Stimulated activated naive B cell treated with anti-CD40 and anti-IgM and Interleukin-4, amounts not matched to agents 10 μg/mL and 1 μg/mL and 100 μg/mL, for 72 hours (primary cell): ENCODE data around the gene ACVR1.
"Not testable (repeated sequence)": the region's sequence is repeated elsewhere in the genome, so short reads cannot be mapped to it uniquely, and the experiment has no call there.

ENCODE experiments used
- ATAC-seq, 2 donors: fragments of 150-1000 bp; cut with Tn5 transposase; replicated peaks; 2 replicates each; pipeline ENCODE4 v1.10.0; 2021; ENCODE audit warnings: moderate library complexity in 1 of 2
- DNase-seq: peaks from one replicate; pipeline ENCODE4 v3.0.0; 2021
- H3K27ac Mint-ChIP-seq: one replicate; pipeline ENCODE4 v1.8.0; 2022; ENCODE audit warnings: mild to moderate bottlenecking, mixed read lengths
- H3K27me3 Mint-ChIP-seq, 2 donors: one replicate each; pipeline ENCODE4 v1.8.0; 2022; ENCODE audit warnings: mixed read lengths in 2 of 2
- H3K36me3 Mint-ChIP-seq, 2 donors: one replicate each; pipeline ENCODE4 v1.8.0; 2022; ENCODE audit warnings: mixed read lengths in 2 of 2, mild to moderate bottlenecking in 1 of 2
- H3K4me1 Mint-ChIP-seq, 2 donors: one replicate each; pipeline ENCODE4 v1.8.0; 2022; ENCODE audit warnings: mixed read lengths in 2 of 2, mild to moderate bottlenecking in 1 of 2
- H3K4me3 Mint-ChIP-seq, 2 donors: one replicate each; pipeline ENCODE4 v1.8.0; 2022; ENCODE audit warnings: mild to moderate bottlenecking in 2 of 2, mixed read lengths in 2 of 2, moderate library complexity in 1 of 2
- H3K9me3 Mint-ChIP-seq, 2 donors: one replicate each; pipeline ENCODE4 v1.8.0; 2022; ENCODE audit warnings: mixed read lengths in 2 of 2, mild to moderate bottlenecking in 1 of 2

The ACVR1 gene

DNA sequence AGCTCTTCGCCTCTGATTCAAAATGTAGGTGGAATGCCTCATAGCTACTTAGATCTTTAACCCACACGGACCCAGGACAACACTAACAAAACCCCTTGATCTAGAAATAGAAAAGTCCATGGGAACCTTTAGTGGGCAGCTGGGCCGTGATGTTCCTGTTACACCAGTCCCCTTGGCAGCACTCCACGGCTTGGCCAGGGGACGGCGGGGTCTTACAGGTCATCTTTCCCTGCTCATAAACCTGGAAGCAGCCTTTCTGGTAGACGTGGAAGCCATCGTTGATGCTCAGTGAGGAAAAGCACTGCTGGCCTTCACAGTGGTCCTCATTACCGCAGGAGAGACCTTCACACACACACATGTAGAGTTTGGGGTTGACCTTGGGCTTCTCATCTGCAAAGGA, 95.9 kb downstream of the ACVR1 start:
- H3K27ac Mint-ChIP-seq: no peak overlapping the region
- peaks cover 13 to 42% of the 10 kb centered on the region in 2 donors for H3K4me1 Mint-ChIP-seq
- H3K9me3 Mint-ChIP-seq: no peaks in the 10 kb centered on the region
- peaks cover 21 to 24% of the 10 kb centered on the region in 2 donors for H3K36me3 Mint-ChIP-seq
- no peak overlapping the region for H3K4me3 Mint-ChIP-seq
- no peaks in the 10 kb centered on the region for H3K27me3 Mint-ChIP-seq
- DNase-seq (no peak), ATAC-seq (no peak)

DNA sequence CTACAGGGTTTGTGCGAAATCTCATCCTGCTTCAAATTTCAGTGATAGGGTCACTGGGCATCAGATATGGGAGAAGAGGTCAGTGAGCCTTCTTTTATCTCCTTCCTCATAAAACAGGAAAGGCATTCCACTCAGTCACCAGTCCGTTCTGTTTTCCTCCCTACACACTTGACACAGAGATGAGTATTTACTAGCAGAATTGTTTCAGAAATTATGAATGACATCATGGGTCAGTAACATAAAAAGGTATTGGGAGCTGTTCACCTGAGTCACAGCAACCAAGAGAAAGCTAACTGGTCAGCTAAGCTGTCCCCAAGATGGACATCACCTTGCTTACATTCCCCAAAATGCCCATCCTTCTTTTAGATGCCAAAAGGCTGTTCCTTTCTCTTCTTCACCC, 96.3 kb downstream of the ACVR1 start:
- Mint-ChIP-seq H3K4me3 (no peak overlapping the region), H3K27ac (no peak overlapping the region), H3K27me3 (no peaks in the 10 kb centered on the region), H3K9me3 (no peaks in the 10 kb centered on the region), H3K36me3 (peaks cover 21 to 24% of the 10 kb centered on the region in 2 donors), H3K4me1 (peaks cover 13 to 42% of the 10 kb centered on the region in 2 donors)
- DNase-seq (no peak), ATAC-seq (no peak)

DNA sequence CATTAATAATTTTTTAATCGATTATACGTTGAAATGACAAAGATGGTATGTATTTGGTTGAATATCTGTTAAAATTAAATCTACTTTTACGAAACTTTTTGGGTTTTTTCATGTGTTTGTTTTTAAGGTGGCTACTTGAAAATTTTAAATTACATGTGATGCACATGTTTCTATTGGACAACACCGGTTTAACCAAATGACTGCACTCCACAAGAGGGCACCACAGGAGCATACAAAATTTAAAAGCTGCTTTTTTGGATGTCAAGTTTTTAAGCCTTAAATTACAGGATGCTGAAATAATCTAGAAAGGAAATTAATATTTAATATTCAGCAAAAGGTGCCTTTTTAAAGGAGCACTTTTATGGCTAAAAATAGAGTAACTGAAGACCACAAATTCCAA, 98.7 kb downstream of the ACVR1 start:
- H3K27ac Mint-ChIP-seq: no peak overlapping the region
- H3K9me3 Mint-ChIP-seq: no peaks in the 10 kb centered on the region
- H3K27me3 Mint-ChIP-seq: no peaks in the 10 kb centered on the region
- ATAC-seq: no peak
- H3K36me3 Mint-ChIP-seq: peaks cover 22 to 27% of the 10 kb centered on the region in 2 donors
- peak; percentile 17 for DNase-seq
- H3K4me3 Mint-ChIP-seq: no peak overlapping the region
- H3K4me1 Mint-ChIP-seq: peaks cover 7 to 24% of the 10 kb centered on the region in 2 donors

DNA sequence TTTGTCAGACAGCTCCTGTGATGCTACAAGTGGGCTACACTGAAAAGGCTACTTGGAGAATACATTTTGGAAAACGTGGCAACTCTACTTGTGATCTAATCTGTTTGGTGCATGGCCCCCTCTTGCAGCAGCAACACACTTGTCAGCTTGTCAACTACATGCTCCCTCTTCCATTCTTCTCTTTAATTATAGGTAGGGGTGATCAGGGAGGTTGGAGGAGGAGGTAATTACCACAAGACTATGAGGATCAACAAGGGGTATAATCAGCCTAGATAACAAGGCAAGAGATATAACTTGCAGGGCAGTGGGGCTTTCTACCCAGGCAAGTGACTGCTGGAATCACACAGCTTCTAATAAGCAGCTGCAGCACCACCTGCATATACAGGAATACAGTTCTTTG, 104.9 kb downstream of the ACVR1 start:
- H3K27me3 Mint-ChIP-seq: no peaks in the 10 kb centered on the region
- peaks cover 18 to 21% of the 10 kb centered on the region in 2 donors for H3K36me3 Mint-ChIP-seq
- no peaks in the 10 kb centered on the region for H3K4me1 Mint-ChIP-seq
- no peak overlapping the region for H3K27ac Mint-ChIP-seq
- ATAC-seq: no peak
- DNase-seq: no peak
- no peaks in the 10 kb centered on the region for H3K9me3 Mint-ChIP-seq
- no peak overlapping the region for H3K4me3 Mint-ChIP-seq

DNA sequence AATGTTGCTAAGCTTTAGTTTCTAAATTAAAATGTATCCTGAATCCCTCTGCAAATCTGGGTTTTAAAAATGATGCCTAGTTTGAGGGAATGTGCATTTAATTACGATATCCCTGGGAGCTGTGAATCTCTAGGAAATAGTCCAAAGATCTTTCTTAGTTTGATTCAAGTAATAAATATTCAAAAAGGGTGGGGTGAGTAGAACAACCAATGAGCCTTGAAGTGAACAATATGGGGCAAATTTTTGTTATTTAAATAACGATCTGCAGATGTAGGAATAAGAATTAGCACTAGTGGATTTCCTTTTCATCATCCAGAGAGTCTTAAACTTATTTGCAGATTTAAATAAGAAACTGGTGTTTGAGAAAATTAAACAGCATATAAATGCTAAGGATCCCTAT, 106.3 kb downstream of the ACVR1 start:
- Mint-ChIP-seq H3K9me3 (no peaks in the 10 kb centered on the region), H3K36me3 (peaks cover 27 to 30% of the 10 kb centered on the region in 2 donors), H3K4me1 (no peaks in the 10 kb centered on the region), H3K27ac (no peak overlapping the region), H3K4me3 (no peak overlapping the region), H3K27me3 (no peaks in the 10 kb centered on the region)
- no peak for DNase-seq
- no peak for ATAC-seq

DNA sequence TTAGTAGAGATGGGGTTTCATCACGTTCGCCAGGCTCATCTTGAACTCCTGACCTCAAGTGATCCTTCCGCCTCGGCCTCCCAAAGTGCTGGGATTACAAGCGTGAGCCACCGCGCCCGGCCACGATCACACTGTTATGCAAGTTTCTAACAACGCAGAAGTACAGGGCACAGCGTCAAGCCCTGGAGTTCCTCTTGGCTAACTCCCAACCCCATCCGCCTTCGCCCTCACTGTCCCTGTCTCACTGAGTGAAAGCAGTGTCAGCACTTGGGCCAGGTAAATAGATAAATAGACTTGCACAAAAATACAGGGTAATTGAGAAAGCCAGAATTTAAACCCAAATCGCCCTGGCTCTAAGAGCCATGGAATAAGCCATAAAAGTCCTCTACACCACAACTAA, 111.7 kb downstream of the ACVR1 start:
- Mint-ChIP-seq H3K4me1 (peaks cover 0 to 2% of the 10 kb centered on the region in 2 donors), H3K4me3 (no peak overlapping the region), H3K27ac (no peak overlapping the region), H3K9me3 (no peaks in the 10 kb centered on the region), H3K36me3 (peaks cover 22 to 37% of the 10 kb centered on the region in 2 donors), H3K27me3 (no peaks in the 10 kb centered on the region)
- ATAC-seq: no peak
- no peak for DNase-seq

DNA sequence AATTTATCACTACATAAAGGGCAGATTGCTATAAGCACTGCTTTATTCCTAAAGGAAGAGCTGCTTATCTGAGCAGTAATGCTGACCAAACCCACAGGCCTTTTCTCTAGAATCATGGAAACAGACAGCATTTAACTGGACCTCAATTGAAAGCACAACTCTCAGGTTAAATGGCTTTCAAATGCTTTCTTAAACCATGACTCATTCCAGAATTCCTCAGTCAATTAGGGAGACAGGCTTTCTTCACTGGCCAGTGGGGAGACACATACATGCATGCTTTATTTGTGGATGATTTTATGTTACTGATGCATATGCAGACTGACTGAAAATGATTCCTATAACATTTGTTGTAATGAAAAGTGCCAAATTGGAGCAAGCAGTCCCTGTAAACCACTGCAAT, 114.6 kb downstream of the ACVR1 start:
- Mint-ChIP-seq H3K9me3 (peaks cover 5 to 7% of the 10 kb centered on the region in 2 donors), H3K36me3 (peaks cover 36 to 47% of the 10 kb centered on the region in 2 donors), H3K4me1 (peaks cover 0 to 3% of the 10 kb centered on the region in 2 donors), H3K4me3 (no peak overlapping the region), H3K27me3 (no peaks in the 10 kb centered on the region), H3K27ac (no peak overlapping the region)
- no peak for DNase-seq
- ATAC-seq: no peak

DNA sequence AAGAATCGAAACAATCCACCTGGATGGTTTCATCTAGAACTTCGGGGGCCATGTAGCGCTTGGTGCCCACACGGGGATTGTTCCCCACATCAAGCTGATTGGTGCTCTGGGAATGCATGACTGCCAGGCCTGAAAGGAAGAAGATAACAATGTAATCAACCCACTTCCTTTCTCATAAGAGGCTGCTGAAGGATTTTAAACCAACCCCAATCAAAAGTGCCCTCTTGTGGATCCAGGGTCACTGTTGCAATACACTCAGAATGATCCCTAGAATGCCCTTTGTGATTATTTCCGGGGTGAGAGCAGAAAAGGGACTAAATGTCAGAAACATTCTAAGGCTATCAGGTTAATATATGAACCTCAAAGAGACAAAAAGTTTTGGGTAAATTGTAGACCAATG, 115.2 kb downstream of the ACVR1 start:
- Mint-ChIP-seq H3K36me3 (peaks cover 40 to 52% of the 10 kb centered on the region in 2 donors), H3K27me3 (no peaks in the 10 kb centered on the region), H3K9me3 (peaks cover 5 to 11% of the 10 kb centered on the region in 2 donors), H3K4me1 (peaks cover 0 to 3% of the 10 kb centered on the region in 2 donors), H3K27ac (no peak overlapping the region), H3K4me3 (no peak overlapping the region)
- ATAC-seq (no peak), DNase-seq (no peak)

DNA sequence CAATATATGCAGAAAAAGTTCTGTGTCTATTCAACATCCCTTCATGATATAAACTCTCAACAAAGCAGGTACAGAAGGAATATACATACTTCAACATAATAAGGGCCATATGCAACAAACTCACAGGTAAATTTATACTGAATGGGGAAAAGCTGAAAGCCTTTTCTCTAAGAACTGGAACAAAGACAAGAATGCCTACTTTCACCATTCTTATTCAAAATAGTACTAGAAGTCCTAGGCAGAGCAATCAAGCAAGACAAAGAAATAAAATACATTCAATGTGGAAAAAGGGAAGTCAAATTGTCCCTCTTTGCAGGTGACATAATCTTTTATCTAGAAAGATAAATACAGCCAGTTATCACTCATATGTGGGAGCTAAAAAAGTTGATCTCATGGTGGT, 116.3 kb downstream of the ACVR1 start:
- Mint-ChIP-seq H3K36me3 (peaks cover 44 to 56% of the 10 kb centered on the region in 2 donors), H3K4me1 (peaks cover 0 to 3% of the 10 kb centered on the region in 2 donors), H3K27ac (no peak overlapping the region), H3K9me3 (peaks cover 5 to 15% of the 10 kb centered on the region in 2 donors), H3K4me3 (no peak overlapping the region), H3K27me3 (no peaks in the 10 kb centered on the region)
- DNase-seq (no peak), ATAC-seq (no peak)

DNA sequence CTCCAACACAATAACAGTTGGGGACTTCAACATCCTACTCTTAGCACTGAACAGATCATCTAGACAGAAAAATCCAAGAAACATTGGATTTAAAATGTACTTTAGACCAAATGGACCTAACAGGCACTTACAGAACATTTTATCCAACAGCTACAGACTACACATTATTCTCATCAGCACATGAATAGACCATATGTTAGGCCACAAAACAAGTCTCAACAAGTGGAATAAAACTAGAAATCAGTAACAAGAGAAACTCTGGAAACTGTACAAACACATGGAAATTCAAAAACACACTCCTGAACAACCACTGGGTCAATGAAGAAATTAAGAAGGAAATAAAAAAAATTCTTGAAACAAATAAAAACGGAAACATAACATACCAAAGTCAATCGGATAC, 117.5 kb downstream of the ACVR1 start:
- DNase-seq (no peak), ATAC-seq (no peak)
- Mint-ChIP-seq H3K9me3 (peaks cover 5 to 15% of the 10 kb centered on the region in 2 donors), H3K4me3 (no peak overlapping the region), H3K27ac (no peak overlapping the region), H3K27me3 (no peaks in the 10 kb centered on the region), H3K4me1 (peaks cover 0 to 3% of the 10 kb centered on the region in 2 donors), H3K36me3 (peaks cover 51 to 57% of the 10 kb centered on the region in 2 donors)

DNA sequence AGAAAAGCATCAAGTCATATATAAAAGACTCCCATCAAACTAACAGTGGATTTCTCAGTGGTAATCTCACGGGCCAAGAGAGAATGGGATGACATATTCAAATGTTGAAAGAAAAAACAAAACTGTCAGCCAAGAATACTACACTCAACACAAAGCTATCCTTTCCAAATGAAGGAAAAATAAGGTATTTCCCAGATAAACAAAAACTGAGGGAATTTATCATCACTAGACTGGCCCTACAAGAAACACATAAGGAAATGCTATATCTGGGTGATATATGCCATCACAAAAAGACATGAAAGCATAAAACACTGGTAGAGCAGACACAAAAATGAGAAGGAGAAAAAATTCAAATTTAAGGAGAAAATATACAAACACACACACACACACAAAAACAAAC, 118.6 kb downstream of the ACVR1 start:
- no peaks in the 10 kb centered on the region for H3K27me3 Mint-ChIP-seq
- no peak for DNase-seq
- H3K4me1 Mint-ChIP-seq: peaks cover 0 to 3% of the 10 kb centered on the region in 2 donors
- H3K27ac Mint-ChIP-seq: no peak overlapping the region
- no peak for ATAC-seq
- H3K4me3 Mint-ChIP-seq: no peak overlapping the region
- H3K36me3 Mint-ChIP-seq: peaks cover 51 to 54% of the 10 kb centered on the region in 2 donors
- peaks cover 5 to 15% of the 10 kb centered on the region in 2 donors for H3K9me3 Mint-ChIP-seq

DNA sequence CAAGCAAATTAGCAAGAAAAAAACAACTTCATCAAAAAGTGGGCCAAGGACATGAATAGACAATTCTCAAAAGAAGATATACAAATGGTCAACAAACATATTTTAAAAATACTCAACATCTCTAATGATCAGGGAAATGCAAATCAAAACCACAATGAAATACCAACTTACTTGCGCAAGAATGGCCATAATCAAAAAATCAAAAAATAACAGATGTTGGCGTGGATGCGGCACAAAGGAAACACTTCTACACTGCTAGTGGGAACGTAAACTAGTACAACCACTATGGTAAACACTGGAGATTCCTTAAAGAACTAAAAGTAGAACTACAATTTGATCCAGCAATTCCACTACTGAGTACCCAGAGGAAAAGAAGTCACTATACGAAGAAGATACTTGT, 119.7 kb downstream of the ACVR1 start:
- peaks cover 58 to 61% of the 10 kb centered on the region in 2 donors for H3K36me3 Mint-ChIP-seq
- not testable (repeated sequence) for DNase-seq

DNA sequence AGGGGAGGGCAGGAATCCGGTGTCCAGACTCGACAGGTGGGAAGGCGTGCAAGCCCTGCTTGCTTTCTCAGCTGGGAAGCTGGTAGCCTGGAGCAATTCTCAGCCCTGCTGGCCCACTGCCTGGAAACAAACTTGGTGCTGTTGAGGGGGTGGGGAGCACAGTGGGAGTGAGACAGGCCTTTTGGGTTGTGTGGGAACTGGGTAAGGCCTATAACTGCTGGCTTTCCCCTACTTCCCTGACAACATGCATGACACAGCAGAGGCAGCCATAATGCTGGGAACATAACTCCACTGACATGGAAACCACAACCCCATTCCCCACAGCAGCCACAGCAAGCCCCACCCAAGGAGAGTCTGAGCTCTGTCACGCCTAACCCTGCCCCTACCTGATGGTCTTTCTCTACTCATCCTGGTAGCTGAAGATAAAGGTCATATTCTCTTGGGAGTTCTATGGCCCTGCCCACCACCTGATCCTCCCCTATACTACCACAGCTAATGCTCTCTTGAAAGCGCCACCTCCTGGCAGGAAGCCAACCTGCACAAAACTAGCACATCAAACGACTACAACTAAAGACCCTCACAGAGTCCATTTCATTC, 124.6 kb downstream of the ACVR1 start:
- Mint-ChIP-seq H3K4me3 (no peak overlapping the region), H3K27me3 (no peaks in the 10 kb centered on the region), H3K27ac (peak overlapping the region; percentile 27), H3K9me3 (peaks cover 4 to 8% of the 10 kb centered on the region in 2 donors), H3K4me1 (peaks cover 11 to 50% of the 10 kb centered on the region in 2 donors), H3K36me3 (peaks cover 49 to 54% of the 10 kb centered on the region in 2 donors)
- DNase-seq (peak; percentile 41), ATAC-seq (peak; percentile 82 to 87)

More for the DNA sequence above, 119.7 kb downstream of the ACVR1 start:
- peaks cover 9 to 15% of the 10 kb centered on the region in 2 donors for H3K9me3 Mint-ChIP-seq
- H3K27ac Mint-ChIP-seq, H3K27me3 Mint-ChIP-seq, ATAC-seq, H3K4me3 Mint-ChIP-seq: not testable (repeated sequence)
- peaks cover 10% of the 10 kb centered on the region in 2 donors for H3K4me1 Mint-ChIP-seq

DNA sequence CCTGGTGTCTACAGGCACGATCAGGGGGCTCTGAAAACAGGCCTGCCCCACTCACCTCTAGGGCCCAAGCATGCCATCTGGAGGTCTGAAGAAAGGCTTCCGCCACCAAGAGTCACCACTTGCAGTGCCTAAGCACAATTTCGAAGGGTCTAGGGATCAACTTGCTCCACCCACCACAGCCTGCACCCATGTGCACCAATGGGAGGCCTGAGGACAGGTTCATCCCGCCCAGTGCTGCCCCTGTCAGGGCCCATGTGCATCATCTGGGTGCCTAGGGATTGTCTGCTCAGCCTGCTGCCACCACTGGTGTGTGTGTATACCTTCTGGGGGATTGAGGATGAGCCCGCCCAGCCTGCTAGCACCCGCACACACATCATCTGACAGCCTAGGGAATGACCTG, 126.4 kb downstream of the ACVR1 start:
- Mint-ChIP-seq H3K4me3 (no peak overlapping the region), H3K27ac (no peak overlapping the region)

DNA sequence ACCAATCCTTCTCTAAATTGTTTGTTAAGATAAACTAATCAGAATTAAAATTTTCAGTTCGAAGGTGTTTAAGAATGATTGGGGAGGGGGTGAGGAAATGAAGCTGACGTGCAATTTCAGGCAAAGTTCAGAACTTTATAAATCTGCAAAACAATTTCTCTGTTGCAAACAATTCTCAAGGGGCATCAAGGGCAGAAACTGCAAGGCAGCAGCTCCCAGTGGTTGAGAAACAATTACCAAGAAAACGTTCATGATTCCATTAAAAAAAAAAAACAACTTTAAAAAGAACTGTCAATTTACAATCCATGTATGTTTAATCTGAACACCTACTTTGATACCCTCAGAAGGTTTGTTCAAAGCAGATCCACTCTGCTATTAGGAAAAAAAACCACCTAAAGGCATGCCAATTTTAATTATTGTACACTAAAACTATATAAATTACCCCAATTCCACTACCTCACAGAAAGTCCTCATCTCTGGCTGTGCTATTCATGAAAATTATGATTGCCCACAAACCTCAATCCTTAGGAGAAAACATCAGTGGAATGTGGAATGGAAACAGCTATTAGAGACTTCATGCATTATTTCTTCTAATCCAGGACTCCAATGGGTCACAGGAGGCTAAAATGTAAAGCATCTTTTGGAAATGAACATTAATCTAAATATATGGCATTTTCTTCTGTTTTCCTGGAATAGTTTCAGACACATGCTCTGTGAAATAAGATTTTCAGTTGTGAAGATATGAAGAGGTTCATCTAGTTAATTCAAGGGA, 127.6 kb downstream of the ACVR1 start:
- Mint-ChIP-seq H3K4me1 (peaks cover 11 to 50% of the 10 kb centered on the region in 2 donors), H3K27ac (no peak overlapping the region), H3K9me3 (peaks cover 0 to 4% of the 10 kb centered on the region in 2 donors), H3K36me3 (peaks cover 30 to 35% of the 10 kb centered on the region in 2 donors), H3K4me3 (peak overlapping the region in 1 of 2 donors; percentile 45), H3K27me3 (no peaks in the 10 kb centered on the region)
- ATAC-seq (no peak), DNase-seq (no peak)

More for the DNA sequence above, 126.4 kb downstream of the ACVR1 start:
- H3K36me3 Mint-ChIP-seq: peaks cover 35 to 39% of the 10 kb centered on the region in 2 donors
- H3K4me1 Mint-ChIP-seq: peaks cover 11 to 50% of the 10 kb centered on the region in 2 donors
- no peaks in the 10 kb centered on the region for H3K27me3 Mint-ChIP-seq
- H3K9me3 Mint-ChIP-seq: peaks cover 0 to 4% of the 10 kb centered on the region in 2 donors
- ATAC-seq: no peak
- DNase-seq: no peak
